ENCODE results near the gene TOGARAM1. TPM values are rescaled to one million over a fixed set of nuclear protein-coding genes. Genes with fewer than 3 reads are reported as not detected.

Gene TOGARAM1, protein sequence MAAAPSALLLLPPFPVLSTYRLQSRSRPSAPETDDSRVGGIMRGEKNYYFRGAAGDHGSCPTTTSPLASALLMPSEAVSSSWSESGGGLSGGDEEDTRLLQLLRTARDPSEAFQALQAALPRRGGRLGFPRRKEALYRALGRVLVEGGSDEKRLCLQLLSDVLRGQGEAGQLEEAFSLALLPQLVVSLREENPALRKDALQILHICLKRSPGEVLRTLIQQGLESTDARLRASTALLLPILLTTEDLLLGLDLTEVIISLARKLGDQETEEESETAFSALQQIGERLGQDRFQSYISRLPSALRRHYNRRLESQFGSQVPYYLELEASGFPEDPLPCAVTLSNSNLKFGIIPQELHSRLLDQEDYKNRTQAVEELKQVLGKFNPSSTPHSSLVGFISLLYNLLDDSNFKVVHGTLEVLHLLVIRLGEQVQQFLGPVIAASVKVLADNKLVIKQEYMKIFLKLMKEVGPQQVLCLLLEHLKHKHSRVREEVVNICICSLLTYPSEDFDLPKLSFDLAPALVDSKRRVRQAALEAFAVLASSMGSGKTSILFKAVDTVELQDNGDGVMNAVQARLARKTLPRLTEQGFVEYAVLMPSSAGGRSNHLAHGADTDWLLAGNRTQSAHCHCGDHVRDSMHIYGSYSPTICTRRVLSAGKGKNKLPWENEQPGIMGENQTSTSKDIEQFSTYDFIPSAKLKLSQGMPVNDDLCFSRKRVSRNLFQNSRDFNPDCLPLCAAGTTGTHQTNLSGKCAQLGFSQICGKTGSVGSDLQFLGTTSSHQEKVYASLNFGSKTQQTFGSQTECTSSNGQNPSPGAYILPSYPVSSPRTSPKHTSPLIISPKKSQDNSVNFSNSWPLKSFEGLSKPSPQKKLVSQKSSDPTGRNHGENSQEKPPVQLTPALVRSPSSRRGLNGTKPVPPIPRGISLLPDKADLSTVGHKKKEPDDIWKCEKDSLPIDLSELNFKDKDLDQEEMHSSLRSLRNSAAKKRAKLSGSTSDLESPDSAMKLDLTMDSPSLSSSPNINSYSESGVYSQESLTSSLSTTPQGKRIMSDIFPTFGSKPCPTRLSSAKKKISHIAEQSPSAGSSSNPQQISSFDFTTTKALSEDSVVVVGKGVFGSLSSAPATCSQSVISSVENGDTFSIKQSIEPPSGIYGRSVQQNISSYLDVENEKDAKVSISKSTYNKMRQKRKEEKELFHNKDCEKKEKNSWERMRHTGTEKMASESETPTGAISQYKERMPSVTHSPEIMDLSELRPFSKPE (N-terminal part only)
- total RNA-seq, result 9.6 and 10.7 TPM in 2 replicates

DNA sequence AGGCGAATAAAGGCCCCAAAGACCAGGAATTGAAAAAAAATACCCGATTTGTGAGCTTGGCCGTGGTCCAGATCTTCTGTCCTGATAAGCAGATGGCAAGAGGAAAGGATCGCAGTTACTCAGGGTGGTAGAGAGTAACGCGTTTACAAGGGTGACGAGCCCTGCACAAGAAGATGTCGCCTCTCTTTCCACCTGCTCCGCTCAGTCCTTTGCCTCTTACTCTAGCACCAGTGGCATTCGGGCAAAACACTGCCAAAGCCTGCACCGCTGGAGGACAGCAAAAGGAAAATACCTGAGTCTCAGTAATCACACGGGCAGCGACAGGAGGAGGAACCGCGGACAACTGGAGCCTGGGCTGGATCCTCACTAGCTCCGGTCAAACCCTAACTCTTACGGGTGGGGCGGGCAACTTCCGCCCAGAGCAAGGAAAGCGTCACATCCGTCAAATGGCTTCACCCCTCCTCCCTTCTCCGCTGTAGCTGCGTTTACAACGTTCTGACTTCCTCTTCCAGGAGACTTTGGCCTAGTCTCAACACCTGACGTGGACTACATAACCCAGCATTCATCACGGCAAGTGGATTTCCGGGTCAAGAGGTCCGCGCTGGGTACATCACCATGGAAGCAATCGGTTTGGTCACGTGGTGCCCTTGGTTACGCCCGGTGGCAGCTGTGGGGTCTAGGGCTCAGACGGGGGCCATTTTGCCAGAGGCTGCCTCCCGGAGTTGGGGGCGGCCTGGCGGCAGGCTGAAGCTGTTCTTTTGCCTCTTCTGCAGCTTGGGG lies at the start of gene TOGARAM1, which contains the start of gene KLHL28:
Gene TOGARAM1, plus strand, starts transcription at position 637 of the 780 bp plus-strand sequence. CDS start 232 bp downstream, outside the sequence.
Gene KLHL28, minus strand, starts transcription at position 394 of the 780 bp plus-strand sequence. CDS start 16,019 bp downstream, outside the sequence.

DNA sequence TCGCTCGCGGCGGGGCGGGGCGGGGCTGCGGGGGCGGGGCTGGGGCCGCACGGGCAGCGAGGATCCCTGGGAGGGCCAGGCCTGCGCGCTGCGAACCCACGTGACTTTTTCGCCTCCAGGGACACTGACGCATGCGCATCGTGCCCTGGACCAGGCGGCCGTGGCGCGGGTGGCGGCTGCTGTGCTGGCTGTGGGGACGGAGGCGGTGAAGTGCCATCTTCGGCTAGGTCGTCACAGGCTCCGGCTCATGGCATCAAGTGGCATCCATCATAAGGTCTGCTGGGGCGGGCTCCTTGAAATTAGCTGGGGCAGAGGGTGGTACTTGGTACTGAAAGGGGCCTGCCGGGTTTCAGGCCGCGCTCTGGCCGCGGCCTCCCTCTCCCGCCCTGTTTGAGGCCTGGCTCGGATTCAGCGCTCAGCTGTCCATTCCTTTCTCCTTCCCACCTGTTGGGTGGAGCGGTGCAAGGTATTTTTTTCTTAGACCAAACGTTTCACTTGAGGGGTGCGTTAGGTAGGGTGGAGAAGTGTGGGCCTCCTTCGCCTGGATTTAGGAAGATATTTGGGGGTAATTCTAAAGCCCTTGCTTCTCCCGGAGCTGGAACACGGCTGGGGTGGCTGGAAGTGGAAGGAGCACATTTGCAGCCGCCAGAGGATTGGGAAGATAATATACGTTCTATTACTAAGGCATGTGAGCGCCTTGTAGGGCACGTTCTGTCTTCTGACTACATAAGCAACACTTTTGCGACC lies 122.2 kb downstream of the TOGARAM1 start, which contains the start of gene PRPF39:
Gene PRPF39, plus strand, starts transcription at position 141 of the 747 bp plus-strand sequence. CDS start 11,124 bp downstream, outside the sequence.

Other genes with a start within 250 kb of the TOGARAM1 start
- 9.4 and 9.6 TPM in 2 replicates for gene KLHL28, start 243 bp upstream of the TOGARAM1 start, total RNA-seq
- gene PRPF39, start 121.9 kb downstream of the TOGARAM1 start, total RNA-seq, result 21.3 and 29.4 TPM in 2 replicates
- gene FKBP3, start 172.3 kb downstream of the TOGARAM1 start, total RNA-seq, result 18.1 and 19.2 TPM in 2 replicates
- 2.7 and 4.0 TPM in 2 replicates for gene FANCM, start 173.7 kb downstream of the TOGARAM1 start, total RNA-seq

Measured in tracheal epithelial cell (primary cell).